GM23248 (cell line): ENCODE data around the gene FSTL4.

Experiments used
- EZH2 ChIP-seq: fragments of 200-600 bp; sonication (generic); IDR thresholded peaks from 2 replicates; pipeline ENCODE4 v1.6.1; 2018; ENCODE audit warnings: antibody characterized with exemption, mild to moderate bottlenecking; ENCODE audit not compliant: insufficient read depth, poor library complexity, severe bottlenecking
- EZH2phosphoT487 ChIP-seq: fragments of 200-600 bp; sonication (generic); IDR thresholded peaks from 2 replicates; pipeline ENCODE4 v1.6.1; 2018; ENCODE audit warnings: antibody characterized with exemption, moderate library complexity, mild to moderate bottlenecking, low read depth; ENCODE audit not compliant: insufficient read depth

DNA sequence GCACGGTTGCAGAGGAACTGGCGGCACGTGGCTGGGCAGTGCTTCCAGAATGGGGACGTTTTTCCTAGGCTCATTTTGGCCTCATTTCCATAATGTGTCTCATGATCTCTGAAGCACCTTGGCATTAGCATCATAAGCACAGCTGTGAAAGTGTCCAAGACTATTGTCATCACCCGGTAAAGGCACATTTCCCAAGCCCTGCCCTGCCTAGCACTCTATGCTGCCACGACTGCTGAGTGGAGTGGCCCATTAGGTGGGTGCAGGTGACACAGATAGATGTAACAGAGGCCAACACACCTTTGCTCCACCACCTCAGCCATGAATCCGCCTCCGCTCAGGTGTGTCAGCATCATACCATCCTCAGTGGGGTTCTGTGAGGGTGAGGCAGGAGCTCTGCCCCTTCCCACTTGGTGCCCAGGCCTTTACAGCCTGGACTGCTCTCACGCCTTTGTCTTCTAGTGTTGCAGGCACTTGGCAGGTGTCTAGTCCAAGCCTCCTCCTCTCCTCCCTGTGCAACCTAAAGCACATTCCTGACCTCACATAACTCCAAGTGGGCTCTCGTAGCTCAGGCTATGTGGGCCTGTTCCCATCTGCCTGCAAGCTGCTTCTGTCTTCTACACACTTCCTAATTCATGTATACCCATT lies 213.0 kb downstream of the FSTL4 start:
- TF ChIP-seq EZH2 (no peak), EZH2phosphoT487 (no peak)
